Measurements from ENCODE around the gene TOPBP1.

The TOPBP1 gene

GRCh38 chr3:133661454-133662277 lies at the start of gene TOPBP1:
TOPBP1 (minus strand) TSS chr3:133661941; CDS start chr3:133661127, 814 bp downstream.
- peak within 1 kb of the TSS; percentile 63 for H3K27ac ChIP-seq (ENCODE audit: low read depth, low read length, poor library complexity, severe bottlenecking)
- no peaks in the 10 kb centered on the region for H4K20me1 ChIP-seq (ENCODE audit: insufficient read depth, low read length)
- TF ChIP-seq CTCF (IDR thresholded peaks at IDR 0.05; ENCODE audit: low read length) (no peak), EZH2 (IDR thresholded peaks at IDR 0.05; ENCODE audit: borderline replicate concordance, low read length) (no peak)
- no peaks in the 10 kb centered on the region for H3K9me2 ChIP-seq (ENCODE audit: low read depth, low read length)
- peaks cover 43% of the 10 kb centered on the region for H3K79me2 ChIP-seq (ENCODE audit: insufficient read depth, low read length)
- no peaks in the 10 kb centered on the region for H3K27me3 ChIP-seq (ENCODE audit: insufficient read depth, low read length)
- H3K9ac ChIP-seq (ENCODE audit: low read length): peak within 1 kb of the TSS; percentile 97
- H3K4me1 ChIP-seq (ENCODE audit: insufficient read depth, low read length, severe bottlenecking): peaks cover 45% of the 10 kb centered on the region
- H3K36me3 ChIP-seq (ENCODE audit: insufficient read depth, low read length): peaks cover 38% of the 10 kb centered on the region
- peak within 1 kb of the TSS; percentile 98 for H3K4me2 ChIP-seq (ENCODE audit: low read length)
- H2AFZ ChIP-seq (ENCODE audit: low read length): peak within 1 kb of the TSS; percentile 24; the same call in 1 of the 2 replicates
- H3K9me3 ChIP-seq (ENCODE audit: low read length): no peaks in the 10 kb centered on the region
- H3F3A ChIP-seq (ENCODE audit: insufficient read depth, low read length): no peaks in the 10 kb centered on the region
- peak within 1 kb of the TSS; percentile 89 for H3K4me3 ChIP-seq (ENCODE audit: low read depth, low read length, poor library complexity, severe bottlenecking)

GRCh38 chr3:133711013-133711412 lies 49.3 kb upstream of the TOPBP1 start:
- Histone ChIP-seq H3K4me3 (ENCODE audit: low read depth, low read length, poor library complexity, severe bottlenecking) (no peak overlapping the region), H3K9me2 (ENCODE audit: low read depth, low read length) (no peaks in the 10 kb centered on the region), H3F3A (ENCODE audit: insufficient read depth, low read length) (no peaks in the 10 kb centered on the region), H3K9me3 (ENCODE audit: low read length) (no peaks in the 10 kb centered on the region), H3K4me1 (ENCODE audit: insufficient read depth, low read length, severe bottlenecking) (no peaks in the 10 kb centered on the region), H2AFZ (ENCODE audit: low read length) (no peak overlapping the region), H3K27ac (ENCODE audit: low read depth, low read length, poor library complexity, severe bottlenecking) (no peak overlapping the region), H3K4me2 (ENCODE audit: low read length) (no peak overlapping the region), H4K20me1 (ENCODE audit: insufficient read depth, low read length) (no peaks in the 10 kb centered on the region), H3K27me3 (ENCODE audit: insufficient read depth, low read length) (0 out of 2 replicates have a peak, but pooled peaks cover 13% of the 10 kb centered on the region), H3K9ac (ENCODE audit: low read length) (no peak overlapping the region), H3K36me3 (ENCODE audit: insufficient read depth, low read length) (no peaks in the 10 kb centered on the region), H3K79me2 (ENCODE audit: insufficient read depth, low read length) (no peaks in the 10 kb centered on the region)
- TF ChIP-seq CTCF (IDR thresholded peaks at IDR 0.05; ENCODE audit: low read length) (no peak), EZH2 (IDR thresholded peaks at IDR 0.05; ENCODE audit: borderline replicate concordance, low read length) (no peak)

- no peaks in the 10 kb centered on the region for H3K9me3 ChIP-seq (ENCODE audit: low read length)
- no peak overlapping the region for H3K4me3 ChIP-seq (ENCODE audit: low read depth, low read length, poor library complexity, severe bottlenecking)
- no peak overlapping the region for H3K27ac ChIP-seq (ENCODE audit: low read depth, low read length, poor library complexity, severe bottlenecking)
- H3K9me2 ChIP-seq (ENCODE audit: low read depth, low read length): no peaks in the 10 kb centered on the region
- no peak overlapping the region for H3K9ac ChIP-seq (ENCODE audit: low read length)
- H3K36me3 ChIP-seq (ENCODE audit: insufficient read depth, low read length): no peaks in the 10 kb centered on the region
- no peak overlapping the region for H2AFZ ChIP-seq (ENCODE audit: low read length)
- no peaks in the 10 kb centered on the region for H4K20me1 ChIP-seq (ENCODE audit: insufficient read depth, low read length)
- H3K4me2 ChIP-seq (ENCODE audit: low read length): no peak overlapping the region
- no peak for TF ChIP-seq EZH2 (IDR thresholded peaks at IDR 0.05; ENCODE audit: borderline replicate concordance, low read length)
- no peak for TF ChIP-seq CTCF (IDR thresholded peaks at IDR 0.05; ENCODE audit: low read length)
- no peaks in the 10 kb centered on the region for H3F3A ChIP-seq (ENCODE audit: insufficient read depth, low read length)
- H3K79me2 ChIP-seq (ENCODE audit: insufficient read depth, low read length): no peaks in the 10 kb centered on the region
- H3K4me1 ChIP-seq (ENCODE audit: insufficient read depth, low read length, severe bottlenecking): no peaks in the 10 kb centered on the region
- 0 out of 2 replicates have a peak, but pooled peaks cover 13% of the 10 kb centered on the region for H3K27me3 ChIP-seq (ENCODE audit: insufficient read depth, low read length)
Measured at GRCh38 chr3:133709139-133709750, 47.5 kb upstream of the TOPBP1 start.

Data from OCI-LY1 (cell line).